NB4 (cell line): ENCODE data around the gene ARID1B.

ENCODE experiments used
- DNase-seq: peaks from one replicate; pipeline ENCODE4 v3.0.0; 2010; ENCODE audit warnings: low read depth
- H3K4me3 ChIP-seq: one replicate; pipeline ENCODE4 v1.5.1; 2011; ENCODE audit warnings: mild to moderate bottlenecking, low read depth, low read length, moderate library complexity
- MAX ChIP-seq: IDR thresholded peaks from 2 replicates; pipeline ENCODE4 v1.6.1; 2011; ENCODE audit warnings: low read depth, low read length
- MYC ChIP-seq: IDR thresholded peaks from 2 replicates; pipeline ENCODE4 v1.6.1; 2011; ENCODE audit warnings: low read depth, low read length
- POLR2A ChIP-seq: IDR thresholded peaks from 2 replicates; pipeline ENCODE4 v1.6.1; 2011; ENCODE audit warnings: mild to moderate bottlenecking; ENCODE audit not compliant: insufficient read length; ENCODE audit errors: extremely low read depth
- TF ChIP-seq, protein P1 (sequence below): IDR thresholded peaks from one replicate; pipeline ENCODE4 v1.5.1; 2012; ENCODE audit warnings: low read depth, low read length

ARID1B gene

DNA sequence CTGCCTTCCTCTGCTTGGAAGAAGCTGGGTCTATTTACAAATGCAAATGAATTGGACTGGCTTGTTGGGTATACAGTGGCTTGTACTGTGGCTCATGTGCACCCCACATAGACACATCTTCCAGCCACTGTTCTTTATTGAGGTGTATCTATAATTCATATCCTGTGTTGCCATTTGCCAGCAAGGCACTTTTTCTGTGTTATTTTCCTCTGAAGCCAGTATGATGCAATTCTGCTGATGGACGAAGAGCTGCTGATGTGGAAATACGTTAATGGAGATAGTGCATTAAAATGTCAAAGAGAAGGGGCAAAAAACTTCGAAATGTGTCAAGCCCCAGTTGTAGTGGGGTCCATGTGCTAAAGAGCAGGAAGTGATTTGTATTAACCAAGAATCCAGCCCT is 378.6 kb downstream of the ARID1B start:
- DNase-seq = peak; percentile 12
- TF ChIP-seq MYC (no peak), MAX (no peak), POLR2A (no peak)
- TF ChIP-seq, protein P1, sequence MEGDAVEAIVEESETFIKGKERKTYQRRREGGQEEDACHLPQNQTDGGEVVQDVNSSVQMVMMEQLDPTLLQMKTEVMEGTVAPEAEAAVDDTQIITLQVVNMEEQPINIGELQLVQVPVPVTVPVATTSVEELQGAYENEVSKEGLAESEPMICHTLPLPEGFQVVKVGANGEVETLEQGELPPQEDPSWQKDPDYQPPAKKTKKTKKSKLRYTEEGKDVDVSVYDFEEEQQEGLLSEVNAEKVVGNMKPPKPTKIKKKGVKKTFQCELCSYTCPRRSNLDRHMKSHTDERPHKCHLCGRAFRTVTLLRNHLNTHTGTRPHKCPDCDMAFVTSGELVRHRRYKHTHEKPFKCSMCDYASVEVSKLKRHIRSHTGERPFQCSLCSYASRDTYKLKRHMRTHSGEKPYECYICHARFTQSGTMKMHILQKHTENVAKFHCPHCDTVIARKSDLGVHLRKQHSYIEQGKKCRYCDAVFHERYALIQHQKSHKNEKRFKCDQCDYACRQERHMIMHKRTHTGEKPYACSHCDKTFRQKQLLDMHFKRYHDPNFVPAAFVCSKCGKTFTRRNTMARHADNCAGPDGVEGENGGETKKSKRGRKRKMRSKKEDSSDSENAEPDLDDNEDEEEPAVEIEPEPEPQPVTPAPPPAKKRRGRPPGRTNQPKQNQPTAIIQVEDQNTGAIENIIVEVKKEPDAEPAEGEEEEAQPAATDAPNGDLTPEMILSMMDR = no peak
- H3K4me3 ChIP-seq = no peak overlapping the region

- no peak overlapping the region for H3K4me3 ChIP-seq
- DNase-seq = no peak
- TF ChIP-seq, protein P1 = no peak
- TF ChIP-seq POLR2A (no peak), MYC (no peak), MAX (no peak)
Observed at GRCh38 chr6:157157258-157157657, 380.1 kb downstream of the ARID1B start.

GRCh38 chr6:157158456-157158855 is 381.3 kb downstream of the ARID1B start:
- DNase-seq = no peak
- TF ChIP-seq, protein P1 = no peak
- TF ChIP-seq MYC (no peak), MAX (no peak), POLR2A (no peak)
- H3K4me3 ChIP-seq = no peak overlapping the region

DNA sequence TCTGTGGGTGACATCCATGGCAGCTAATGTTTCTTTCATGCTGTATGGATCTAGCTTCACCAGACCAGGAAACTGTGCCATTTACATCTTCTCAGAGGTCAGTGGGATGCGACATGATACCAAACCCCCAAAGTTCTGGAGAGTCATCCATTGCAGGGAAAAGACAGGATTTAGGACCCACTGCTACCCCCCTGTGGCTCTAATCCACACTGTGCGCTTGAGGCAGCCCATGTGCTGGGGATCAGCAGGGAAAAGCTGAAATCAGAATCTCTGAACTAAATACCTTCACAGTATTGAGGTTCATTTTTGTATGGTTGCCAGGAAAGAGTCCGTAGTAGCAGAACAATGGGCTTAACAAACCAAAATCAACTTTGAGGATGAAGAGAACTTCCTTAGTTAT is 381.7 kb downstream of the ARID1B start:
- no peak for DNase-seq
- H3K4me3 ChIP-seq = no peak overlapping the region
- TF ChIP-seq POLR2A (no peak), MAX (no peak), MYC (no peak)
- TF ChIP-seq, protein P1 = no peak

DNA sequence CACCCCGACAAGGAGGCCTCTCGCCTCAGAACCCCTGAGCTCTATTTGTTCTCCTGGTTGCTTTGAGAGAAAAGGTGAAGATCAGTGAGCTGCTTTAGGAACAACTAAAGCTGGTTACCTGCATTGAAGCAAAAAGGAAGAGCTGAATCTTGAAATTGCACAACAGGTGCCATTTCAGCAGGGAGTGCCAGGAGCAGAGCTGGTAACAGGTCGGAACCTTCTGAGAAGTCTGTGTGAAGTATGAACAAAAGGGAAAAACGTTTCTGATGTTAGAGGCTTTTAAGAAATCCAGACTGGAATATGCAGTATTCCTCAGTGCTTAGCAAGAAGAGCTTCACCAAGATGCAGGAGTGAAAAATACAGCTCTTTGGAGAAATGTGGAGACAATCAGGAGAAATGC is 382.2 kb downstream of the ARID1B start:
- no peak for TF ChIP-seq POLR2A
- TF ChIP-seq, protein P1 = no peak
- TF ChIP-seq MYC = no peak
- no peak for TF ChIP-seq MAX
- no peak overlapping the region for H3K4me3 ChIP-seq
- no peak for DNase-seq

- no peak for DNase-seq
- no peak for TF ChIP-seq MYC
- TF ChIP-seq, protein P1 = no peak
- no peak for TF ChIP-seq POLR2A
- no peak for TF ChIP-seq MAX
- no peak overlapping the region for H3K4me3 ChIP-seq
Observed at GRCh38 chr6:157161912-157162311, 384.7 kb downstream of the ARID1B start.
